ENCODE measurements around the gene KIAA0232.
"Not testable (repeated sequence)": the region's sequence is repeated elsewhere in the genome, so short reads cannot be mapped to it uniquely, and the experiment has no call there.

Gene KIAA0232

DNA sequence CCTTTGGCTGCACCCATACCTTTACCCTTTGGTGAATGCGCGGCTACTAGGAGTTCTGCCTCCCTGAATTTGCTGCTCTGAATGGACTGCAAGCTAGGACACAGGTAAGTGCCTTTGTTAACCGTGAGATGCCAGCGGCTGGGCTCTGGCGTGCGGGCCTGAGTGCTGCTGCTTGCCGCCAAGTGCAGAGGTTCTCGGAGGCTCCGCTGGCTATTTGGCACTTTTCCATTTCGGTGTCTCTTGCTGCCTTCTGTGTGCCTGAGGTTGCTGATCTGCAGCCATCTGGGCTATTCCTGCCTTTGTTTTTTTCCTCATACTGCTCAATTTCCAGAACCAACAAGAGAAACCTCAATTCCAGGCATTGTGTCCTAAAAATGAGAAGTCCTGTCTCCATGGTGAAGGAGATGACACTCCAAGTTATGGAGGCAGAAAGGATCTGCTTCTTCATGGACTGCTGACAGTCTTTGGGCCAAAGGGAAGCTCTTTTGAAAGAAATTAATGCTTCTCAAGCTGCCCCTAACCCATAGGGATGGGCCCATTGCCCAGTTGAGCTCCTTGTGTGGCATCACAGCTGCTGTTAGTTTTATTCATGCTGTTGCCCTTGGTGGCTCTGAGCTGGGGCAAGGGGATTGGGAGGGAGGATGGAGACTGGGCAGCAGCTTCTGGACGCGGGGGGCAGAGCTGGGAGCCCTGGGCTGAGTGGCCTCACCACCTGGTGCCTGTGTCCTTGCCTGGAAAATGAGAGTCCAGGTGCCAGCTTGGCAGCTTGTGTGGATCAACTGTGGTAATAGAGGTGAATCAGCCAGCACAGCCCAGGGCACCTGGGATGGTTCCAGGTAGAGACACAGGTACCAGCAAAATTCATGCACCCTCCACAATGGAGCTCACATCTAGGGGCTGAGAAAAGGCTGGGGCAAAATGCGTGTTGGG lies 123.3 kb downstream of the KIAA0232 start:
- DNase-seq: peak; percentile 67

DNA sequence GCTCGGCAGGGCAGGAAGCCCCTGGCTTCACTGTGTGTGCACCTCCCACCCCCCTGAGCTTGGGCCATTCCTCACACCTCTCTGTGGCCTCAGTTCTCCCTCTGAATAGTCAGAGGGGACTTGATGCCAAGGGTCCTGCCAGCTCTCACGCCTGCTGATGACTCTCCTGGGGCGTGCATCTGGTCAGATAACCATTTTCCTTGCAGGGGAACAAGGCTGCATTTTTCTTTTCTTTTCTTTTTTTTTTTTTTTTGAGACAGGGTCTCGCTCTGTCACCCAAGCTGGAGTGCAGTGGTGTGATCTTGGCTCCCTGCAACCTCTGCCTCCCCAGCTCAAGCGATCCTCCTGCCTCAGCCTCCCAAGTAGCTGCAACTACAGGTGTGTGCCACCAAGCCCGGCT lies 124.0 kb downstream of the KIAA0232 start:
- not testable (repeated sequence) for DNase-seq

DNA sequence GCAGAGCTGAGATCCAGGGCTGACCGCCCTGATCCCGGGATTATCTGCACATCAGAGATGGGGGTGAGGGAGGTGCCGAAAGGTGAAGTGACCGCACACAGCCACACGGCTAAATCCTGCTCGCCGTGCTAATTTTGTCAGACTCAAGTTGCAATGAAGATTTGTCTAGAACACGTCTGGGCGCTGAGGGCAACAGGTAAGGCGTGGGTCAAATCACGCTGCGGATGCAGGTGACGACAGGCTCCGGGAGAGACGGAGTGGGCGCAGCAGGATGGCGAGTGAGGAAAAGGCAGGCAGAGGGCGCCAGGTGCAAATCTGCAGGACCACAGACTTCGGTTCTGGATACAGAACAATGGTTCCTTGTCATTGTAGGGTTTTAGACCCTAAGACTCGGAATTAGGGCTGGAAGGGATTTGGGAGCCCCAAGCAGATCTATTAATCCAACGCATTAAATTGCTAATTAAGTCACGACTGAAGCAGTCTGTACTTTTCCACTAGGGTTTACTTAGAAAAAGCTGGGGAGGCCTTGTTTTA lies 125.2 kb downstream of the KIAA0232 start:
- no peak for DNase-seq

DNA sequence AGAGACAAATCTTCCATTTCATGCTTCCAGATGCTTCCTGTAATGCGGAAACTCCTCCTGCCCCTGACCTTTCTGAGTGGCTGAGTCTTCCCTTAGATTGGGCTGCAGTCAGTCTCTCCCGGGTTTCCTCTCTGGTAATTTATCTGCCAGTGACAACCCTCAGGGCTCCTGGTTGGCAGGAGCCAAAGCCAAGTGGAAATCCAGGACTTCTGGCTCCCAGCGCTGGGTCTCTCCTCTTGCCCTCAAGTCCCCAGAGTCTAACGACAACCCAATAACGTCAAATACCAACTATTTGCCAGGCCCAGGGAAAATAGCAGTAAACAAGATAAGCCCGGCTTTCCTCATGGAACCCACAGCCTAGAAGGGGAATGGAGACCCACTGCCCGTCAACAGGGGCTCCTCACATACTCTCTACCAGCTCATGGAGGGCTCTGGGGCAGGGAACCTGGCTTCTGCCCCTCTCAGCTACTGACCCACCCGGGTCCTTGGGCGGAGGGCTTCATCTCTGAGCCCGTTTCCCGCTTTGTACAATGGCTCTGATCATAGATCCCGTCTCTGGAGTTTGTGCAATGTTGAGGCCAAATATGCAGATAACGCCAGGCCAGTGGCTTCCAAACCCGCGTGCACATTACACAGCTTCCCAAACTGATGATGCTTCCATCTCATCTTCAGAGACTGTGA lies 126.0 kb downstream of the KIAA0232 start:
- DNase-seq: no peak

DNA sequence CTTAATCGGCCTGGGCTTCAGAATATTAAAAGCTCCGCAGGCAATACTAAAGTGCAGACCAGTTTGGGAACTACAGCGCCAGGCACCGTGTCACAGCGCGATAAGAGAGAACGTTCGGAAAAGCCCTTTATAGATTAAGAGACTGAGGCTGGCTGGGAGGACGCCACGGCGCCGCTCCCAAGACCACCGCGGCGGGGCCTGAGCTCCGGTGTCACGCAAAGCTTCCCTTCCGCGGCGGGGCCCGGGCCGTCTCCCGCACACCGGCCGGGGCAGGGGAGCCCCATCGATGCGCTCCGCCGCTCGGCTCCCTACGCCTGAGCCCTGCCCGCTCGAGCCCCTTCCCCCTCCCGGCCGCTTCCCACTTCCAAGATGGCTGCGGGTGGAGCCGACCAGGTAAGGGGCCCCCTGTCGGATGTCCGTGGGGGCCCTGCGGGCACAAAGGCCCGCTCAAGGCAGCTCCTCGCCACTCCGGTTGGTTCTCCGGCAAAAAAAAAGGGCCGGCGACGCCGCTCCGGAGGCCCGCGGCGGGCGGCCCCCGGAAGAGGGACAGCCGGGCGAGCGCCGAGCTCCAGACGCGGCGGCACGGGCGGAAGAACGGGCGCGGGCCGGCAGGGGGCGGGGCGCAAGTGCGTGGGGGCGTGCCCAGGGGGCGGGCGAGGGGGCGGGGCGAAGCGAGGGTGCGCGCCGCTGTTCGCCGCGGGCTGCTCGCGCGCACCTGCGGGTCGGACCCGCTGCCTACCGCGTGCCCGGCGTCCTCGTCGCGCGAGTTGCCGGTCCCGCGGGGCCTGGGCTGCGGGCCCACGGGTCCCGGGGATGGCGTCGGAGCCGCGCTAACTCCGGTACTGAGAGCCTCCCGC lies 126.8 kb downstream of the KIAA0232 start, which contains the start of gene TBC1D14:
Gene TBC1D14 (plus strand): TSS at position 714 of the 857 bp plus-strand sequence. CDS start 13,564 bp downstream, outside the sequence.
- peak; percentile 53 for DNase-seq

DNA sequence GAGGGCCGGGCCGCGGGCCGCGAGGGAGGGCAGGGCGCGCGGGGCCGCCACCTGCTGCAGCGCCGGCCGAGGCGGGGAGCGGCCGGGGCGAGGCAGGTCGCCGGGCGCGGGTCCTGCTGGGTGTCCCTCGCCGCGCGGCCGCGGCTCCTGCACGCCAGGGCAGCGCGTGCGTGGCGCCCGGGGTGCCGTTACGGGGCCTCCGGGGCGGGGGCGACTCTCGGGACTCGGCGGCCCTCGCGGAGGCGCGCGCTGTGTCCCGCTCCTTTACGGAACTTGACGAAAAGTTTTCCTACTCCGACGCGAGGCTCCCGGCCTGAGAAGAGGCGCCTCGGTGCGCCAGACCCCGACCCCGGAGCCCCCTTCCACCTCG lies 127.4 kb downstream of the KIAA0232 start:
- no peak for DNase-seq

DNA sequence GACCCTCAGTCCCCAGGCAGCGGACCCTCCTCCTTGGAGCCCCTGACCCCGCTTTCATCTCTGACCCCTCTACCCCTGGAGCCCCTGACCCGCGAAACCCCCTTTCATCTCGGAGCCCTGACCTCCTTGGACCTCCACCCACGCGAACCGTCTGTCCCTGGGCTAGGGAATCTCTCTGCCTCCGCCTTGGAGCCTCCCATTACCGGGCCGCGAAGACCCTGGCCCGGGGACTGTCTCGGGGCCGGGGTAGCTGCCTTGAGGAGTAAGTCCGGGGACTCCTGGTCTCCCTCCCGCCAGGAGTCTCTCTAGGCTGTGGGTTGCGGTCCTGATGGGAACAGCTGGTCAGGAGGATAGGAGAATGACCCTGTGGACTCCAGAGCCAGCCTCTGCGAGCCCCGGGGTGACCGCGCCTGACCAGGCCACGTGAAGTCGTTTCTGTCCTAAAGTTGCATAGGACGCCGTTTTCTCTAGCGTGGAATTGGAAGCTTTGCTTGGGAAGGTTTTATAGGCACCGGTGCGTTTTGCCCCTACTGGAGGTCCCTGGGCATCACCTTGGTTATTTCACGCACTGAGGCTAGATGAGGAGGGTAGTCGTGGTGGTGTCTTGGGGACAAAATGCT lies 127.9 kb downstream of the KIAA0232 start:
- DNase-seq: no peak

DNA sequence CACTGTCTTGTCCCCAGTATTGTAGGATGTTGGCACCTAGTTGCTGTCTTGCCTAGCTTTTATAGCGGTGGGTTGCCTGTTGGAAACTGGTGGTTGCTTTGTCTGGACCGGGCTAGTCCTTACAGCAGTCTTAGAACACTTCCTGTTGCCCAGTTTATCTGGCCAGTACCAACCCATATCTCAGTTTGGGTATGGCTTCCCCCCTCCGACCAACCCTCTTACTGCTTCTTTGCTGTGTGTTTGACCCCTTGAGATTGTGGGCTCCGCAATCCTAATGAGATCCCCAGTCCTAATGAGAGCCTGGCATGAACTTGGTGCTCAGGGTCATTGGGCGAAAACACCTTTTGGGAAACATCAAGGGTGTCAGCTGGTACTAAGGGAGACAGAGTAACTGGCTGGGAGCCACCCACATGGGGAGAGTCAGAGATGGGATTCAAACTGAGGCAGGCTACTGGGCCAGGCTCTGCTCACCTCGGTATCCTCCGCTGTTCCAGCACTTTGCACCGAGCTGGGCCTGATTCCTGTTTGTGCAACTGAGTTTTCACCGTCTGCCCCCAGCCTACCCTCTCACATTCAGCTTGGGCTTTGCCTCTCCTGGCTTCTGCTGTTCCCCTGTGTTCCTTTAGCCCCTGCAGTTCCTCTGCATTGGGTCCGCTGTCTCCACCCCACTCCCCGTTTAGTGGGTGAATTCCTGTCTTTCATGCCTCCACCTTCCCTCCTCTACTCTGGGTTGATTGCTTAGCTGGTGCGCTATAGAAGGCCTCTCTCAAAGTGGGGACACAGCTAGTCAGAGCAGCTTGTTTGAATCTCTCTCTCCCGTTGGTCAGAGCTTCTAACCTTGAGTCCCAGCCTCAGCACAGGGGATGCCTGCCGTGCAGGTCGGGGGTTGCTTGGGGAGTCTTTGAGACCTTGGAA lies 128.7 kb downstream of the KIAA0232 start:
- no peak for DNase-seq

DNA sequence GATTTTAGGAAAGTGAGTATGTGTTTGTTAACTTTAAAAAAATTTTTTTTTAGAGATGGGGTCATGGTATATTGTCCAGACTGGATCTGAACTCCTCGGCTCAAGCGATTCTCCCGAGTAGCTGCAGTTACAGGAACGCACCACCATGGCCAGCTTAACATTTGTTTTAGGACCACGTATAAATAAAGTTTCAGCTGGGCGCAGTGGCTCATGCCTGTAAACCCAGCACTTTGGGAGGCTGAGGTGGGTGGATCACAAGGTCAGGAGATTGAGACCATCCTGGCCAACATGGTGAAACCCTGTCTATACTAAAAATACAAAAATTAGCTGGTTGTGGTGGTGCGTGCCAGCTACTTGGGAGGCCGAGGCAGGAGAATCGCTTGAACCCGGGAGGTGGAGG lies 129.4 kb downstream of the KIAA0232 start:
- DNase-seq: not testable (repeated sequence)

DNA sequence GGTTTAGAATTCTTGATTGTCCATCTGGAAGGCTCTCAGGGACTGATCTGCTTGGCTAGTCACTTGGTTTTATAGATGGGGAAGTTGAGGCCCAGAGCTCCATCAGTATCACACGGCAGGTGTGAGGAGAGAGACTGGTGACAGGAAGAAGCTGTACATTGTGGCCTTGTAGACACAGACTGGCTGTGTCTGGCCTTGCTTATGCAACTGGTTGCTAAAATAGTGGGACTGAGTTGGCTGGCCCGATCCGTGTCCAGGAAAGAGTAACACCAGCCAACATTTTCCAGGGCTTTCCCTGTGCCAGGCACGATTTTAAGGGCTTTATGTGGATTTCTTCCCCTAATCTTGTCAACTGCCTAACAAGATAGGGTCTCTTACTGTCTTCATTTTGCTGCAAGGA lies 129.9 kb downstream of the KIAA0232 start:
- DNase-seq: no peak

DNA sequence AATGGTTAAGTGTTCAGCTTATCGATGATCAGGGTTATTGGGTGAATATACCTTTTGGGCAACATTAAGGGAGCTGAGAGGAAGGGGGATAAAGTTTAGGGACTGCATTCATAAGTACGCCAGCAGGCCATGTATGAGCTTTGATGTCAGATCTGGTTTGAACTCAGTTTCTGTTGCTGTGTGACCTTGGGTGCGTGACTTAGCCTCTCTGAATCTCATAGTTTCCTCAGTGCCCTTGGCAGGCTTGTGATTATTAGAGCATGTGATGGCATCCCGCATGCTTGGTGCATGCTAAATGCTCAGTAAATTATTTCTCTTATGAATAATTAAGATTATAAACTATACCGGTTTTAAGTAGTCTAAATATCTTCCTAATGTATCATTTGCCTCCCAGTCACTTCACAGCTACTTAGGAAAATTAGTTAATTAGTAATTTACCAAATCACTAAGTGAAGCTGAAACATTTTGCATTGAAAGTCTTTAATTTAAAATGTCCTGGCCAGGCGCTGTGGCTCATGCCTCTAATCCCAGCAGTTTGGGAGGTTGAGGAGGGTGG lies 130.9 kb downstream of the KIAA0232 start:
- DNase-seq: no peak

DNA sequence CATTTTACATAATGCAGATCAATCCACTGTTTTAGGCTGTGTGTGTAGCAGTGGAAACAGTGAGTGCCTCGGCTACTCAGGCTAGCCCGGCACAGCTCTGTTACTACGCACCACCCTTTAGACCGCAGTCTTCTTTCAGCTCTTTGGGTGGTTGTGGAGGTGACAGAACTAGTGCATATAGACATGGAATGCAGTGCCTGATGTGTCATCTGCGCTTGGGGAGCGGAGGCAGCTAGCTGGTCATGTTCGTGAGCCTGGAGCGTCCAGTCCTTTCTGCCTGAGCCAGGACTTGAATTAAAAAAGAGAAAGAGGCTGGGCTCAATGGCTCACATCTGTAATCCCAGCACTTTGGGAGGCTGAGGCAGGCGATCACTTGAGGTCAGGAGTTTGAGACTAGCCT lies 131.9 kb downstream of the KIAA0232 start:
- no peak for DNase-seq

DNA sequence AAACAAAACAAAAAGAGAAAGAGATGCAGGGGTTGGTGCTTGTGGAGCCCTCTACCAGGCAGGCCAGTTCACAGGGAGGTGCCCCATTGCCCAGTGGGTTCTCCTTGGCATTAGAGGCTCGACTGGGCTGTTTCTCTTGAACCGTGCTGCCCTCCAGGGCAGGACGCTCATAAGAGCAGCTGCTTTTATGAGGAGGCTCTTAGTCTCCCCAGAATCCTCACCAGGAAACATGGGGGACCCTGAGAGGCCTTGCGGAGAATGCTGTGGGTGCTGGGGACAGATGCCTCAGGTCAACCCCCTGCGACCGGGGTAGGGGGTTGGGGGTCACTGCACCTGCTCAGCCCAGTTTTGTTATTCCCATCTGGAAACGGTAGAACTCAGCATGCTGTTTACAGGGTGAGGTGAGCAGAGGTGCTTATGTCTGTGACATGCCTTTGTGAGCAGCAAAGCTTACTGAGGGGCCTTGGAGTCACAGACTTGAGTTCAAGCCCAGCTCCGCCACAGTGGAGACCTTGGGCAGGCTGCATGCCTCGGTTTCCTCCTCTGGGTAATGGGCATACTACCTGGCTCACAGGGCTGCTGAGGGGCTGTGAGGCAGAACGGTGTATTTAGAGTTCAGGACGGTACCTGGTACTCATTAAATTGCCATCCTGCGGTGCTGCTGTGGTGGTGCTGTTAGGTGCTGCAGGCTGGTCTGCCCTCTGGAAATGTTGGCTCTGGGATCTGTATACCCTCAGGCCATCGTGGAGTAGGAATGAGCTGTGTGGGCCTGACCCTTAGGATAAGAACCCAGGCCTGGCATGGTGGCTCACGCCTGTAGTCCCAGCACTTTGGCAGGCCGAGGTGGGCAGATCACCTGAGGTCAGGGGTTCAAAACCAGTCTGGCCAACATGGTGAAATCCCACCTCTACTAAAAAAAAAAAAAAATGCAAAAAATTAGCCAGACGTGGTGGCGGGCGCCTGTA lies 132.8 kb downstream of the KIAA0232 start:
- no peak for DNase-seq

DNA sequence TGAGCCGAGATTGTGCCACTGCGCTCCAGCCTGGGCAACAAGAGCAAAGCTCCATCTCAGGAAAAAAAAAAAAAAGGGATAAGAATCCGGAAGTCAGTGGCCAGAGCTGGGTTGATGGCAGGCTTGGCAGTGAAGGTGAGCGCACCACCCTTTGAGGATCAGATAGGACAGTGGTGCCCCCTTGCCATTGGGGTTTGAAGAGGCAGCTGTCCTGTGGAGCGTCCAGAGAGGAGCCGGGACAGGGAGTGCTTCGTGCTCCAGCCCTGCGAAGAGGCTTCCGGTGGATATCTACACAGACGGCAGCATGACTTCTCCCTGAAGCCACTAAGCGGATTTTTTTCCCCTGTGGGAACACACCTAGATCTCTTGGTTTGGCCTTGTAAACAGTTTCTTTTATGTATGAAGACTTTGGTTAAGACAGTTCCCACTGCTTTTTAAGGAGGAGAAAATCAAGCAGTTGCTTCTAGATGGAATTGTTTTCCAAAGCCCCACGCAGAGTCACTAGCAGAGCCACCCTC lies 133.6 kb downstream of the KIAA0232 start:
- DNase-seq: no peak

DNA sequence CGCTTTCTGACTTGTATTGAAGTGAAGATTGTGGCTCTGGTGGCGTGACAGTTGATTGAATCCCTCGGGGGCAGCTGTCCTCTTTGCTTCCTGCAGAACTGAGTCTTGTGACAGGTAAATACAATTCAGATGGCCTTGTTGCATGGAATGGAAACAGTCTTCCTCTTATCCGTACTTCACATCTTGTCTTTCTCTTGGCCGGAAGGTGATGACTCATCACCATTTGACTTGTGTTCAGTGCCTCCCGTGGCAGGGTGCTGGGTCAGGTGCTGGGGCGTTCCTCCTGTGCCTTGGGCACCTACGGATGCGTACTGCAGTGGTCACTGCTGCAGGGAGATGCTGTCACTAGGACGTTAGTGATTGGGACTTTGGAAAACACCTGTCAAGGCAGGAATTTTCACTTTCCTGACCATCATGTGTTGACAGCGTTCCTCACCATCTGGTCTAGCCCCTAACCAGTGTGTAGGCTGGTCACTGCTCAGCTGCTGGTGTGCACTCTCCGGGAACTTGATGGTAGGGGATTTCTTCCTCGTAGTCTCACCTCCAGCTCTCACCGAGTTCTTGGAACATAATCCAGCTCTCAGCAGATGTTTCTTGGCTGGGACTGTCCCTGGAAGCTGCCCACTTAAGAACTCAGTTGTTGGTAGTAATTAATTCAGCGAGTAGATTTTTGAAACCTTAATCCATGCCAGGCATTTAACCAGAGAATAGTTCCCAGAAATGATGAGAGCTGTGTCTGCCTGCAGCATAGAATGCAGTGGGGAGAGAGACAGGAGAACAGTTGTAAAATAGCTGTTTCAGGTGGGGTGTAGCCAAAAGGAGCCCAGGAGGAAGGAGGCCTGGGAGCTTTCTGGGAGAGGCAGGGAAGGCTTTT lies 134.3 kb downstream of the KIAA0232 start:
- DNase-seq: no peak

DNA sequence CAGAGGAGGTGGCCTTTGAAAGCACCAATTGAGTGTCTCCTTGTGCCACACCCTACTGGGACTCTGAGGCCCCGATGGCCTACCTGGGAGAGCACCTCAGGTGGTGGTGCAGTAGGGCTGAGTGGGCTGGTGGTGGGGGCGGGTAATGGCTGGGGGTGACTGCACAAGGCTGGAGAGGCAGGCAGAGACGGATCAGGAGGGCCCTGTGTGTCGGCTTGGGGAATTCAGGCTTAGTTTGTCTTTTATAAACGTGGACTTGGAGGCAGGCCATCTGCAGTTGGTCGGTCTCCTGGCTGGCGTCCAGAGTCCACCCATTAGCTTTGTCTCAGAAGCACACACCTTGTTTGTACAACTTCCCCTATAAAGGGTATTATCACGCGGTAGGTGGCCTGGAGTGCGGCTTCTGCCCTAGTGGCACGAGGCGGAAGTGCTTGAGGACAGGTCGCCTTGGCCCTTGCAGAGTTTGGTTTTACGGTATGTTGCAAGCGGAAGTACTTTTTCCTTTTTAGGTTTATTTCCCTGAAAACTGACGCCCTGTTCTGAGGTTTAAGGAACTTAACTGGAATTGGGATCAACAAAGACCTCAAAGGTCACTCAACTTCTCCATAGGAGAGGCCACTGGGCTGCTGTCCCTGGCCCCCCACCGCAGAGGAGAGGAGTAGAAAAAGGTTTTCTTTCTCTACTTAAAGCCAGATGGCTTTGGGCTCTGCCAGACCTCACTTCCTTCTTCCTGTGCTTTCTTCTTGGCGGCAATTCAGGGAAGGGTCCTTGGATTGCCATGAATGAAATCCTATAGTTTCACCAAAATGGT lies 135.1 kb downstream of the KIAA0232 start:
- DNase-seq: no peak

DNA sequence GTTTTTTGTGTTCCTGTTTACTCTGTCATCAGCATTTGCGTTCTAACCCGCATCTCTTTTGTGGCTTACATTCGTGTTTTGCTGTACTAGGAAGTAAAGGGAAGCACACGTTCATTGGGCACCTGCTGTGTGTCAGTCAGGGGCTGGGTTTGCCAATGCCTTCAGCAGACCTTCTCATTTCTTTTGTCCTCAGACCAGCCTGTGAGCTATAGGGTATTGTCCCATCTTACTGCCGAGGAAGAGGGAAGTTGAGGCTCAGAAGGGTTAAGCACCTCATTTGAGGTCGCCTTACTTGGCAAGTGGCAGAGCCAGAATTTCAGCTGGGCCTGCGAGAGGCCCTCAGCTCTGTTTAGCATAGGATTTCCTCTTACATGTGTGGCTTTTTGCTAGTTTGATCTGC lies 135.8 kb downstream of the KIAA0232 start:
- DNase-seq: no peak

DNA sequence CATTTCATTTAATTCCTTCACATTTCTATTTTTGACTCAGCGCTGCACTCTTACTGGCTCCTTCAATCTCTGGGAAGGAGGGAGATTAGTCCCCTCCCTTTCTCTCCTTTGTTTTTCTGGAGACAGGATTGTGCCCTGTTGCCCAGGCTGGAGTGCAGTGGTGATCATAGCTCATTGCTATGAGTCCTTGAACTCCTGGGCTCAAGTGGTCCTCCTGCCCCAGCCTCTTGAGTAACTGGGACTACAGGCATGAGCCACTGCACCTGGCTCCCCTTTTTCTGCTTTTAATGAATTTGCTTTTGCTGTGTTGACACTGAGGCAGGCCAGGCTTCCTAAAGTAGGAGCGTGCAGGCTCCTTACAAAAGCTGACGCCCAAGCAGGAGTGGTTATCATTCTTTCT lies 137.6 kb downstream of the KIAA0232 start:
- no peak for DNase-seq

Measured in NCI-H1694 treated with DMSO at 0.1 percent for 48 hours (cell line).